Measurements from ENCODE around the gene DST.

Gene DST

GRCh38 chr6:56551409-56552120, 91.1 kb downstream of the DST start:
- H3K4me3 ChIP-seq (ENCODE audit: low read depth, low read length) = no peak overlapping the region
- no peak for TF ChIP-seq CTCF (IDR thresholded peaks at IDR 0.05; ENCODE audit: low read depth, low read length, missing control alignments)
- DNase-seq (ENCODE audit: low read depth) = no peak

GRCh38 chr6:56550301-56550700, 92.4 kb downstream of the DST start:
- H3K4me3 ChIP-seq (ENCODE audit: low read depth, low read length) = no peak overlapping the region; the same call in 1 of the 2 replicates
- no peak for TF ChIP-seq CTCF (IDR thresholded peaks at IDR 0.05; ENCODE audit: low read depth, low read length, missing control alignments)
- DNase-seq (ENCODE audit: low read depth) = no peak

- TF ChIP-seq CTCF (IDR thresholded peaks at IDR 0.05; ENCODE audit: low read depth, low read length, missing control alignments) = peak; percentile 19
- no peak overlapping the region for H3K4me3 ChIP-seq (ENCODE audit: low read depth, low read length)
- DNase-seq (ENCODE audit: low read depth) = no peak
Measured at GRCh38 chr6:56549014-56549413, 93.7 kb downstream of the DST start.

GRCh38 chr6:56547687-56548086, 95.0 kb downstream of the DST start:
- no peak for TF ChIP-seq CTCF (IDR thresholded peaks at IDR 0.05; ENCODE audit: low read depth, low read length, missing control alignments)
- no peak for DNase-seq (ENCODE audit: low read depth)

GRCh38 chr6:56542364-56543331, 100.0 kb downstream of the DST start:
- DNase-seq (ENCODE audit: low read depth) = peak; percentile 90
- peak overlapping the region; percentile 51 for H3K4me3 ChIP-seq (ENCODE audit: low read depth, low read length)
- TF ChIP-seq CTCF (IDR thresholded peaks at IDR 0.05; ENCODE audit: low read depth, low read length, missing control alignments) = no peak

More at GRCh38 chr6:56547687-56548086, 95.0 kb downstream of the DST start:
- H3K4me3 ChIP-seq (ENCODE audit: low read depth, low read length) = no peak overlapping the region

GRCh38 chr6:56541741-56542360, 100.8 kb downstream of the DST start:
- no peak for TF ChIP-seq CTCF (IDR thresholded peaks at IDR 0.05; ENCODE audit: low read depth, low read length, missing control alignments)
- no peak for DNase-seq (ENCODE audit: low read depth)
- H3K4me3 ChIP-seq (ENCODE audit: low read depth, low read length) = peak overlapping the region; percentile 51; the same call in 1 of the 2 replicates

Measured in GM12864 (cell line).